HEK293 (cell line): ENCODE measurements around the gene TNFRSF11A.

Source experiments
- CTCF ChIP-seq: fragments of 450-650 bp; formaldehyde crosslinking; IDR thresholded peaks from 2 replicates; pipeline ENCODE4 v1.5.1; 2016; ENCODE audit warnings: missing biosample characterization, missing genetic modification characterization
- PRDM1 ChIP-seq: fragments of 450-650 bp; formaldehyde crosslinking; IDR thresholded peaks from 2 replicates; pipeline ENCODE4; 2016; ENCODE audit warnings: missing biosample characterization, missing genetic modification characterization
- ZNF121 ChIP-seq: fragments of 450-650 bp; formaldehyde crosslinking; IDR thresholded peaks from 2 replicates; pipeline ENCODE4 v1.5.1; 2016; ENCODE audit warnings: missing biosample characterization, missing genetic modification characterization
- ZNF280D ChIP-seq: fragments of 450-650 bp; formaldehyde crosslinking; IDR thresholded peaks from 2 replicates; pipeline ENCODE4 v1.5.1; 2016; ENCODE audit warnings: missing biosample characterization, missing genetic modification characterization
- ZNF623 ChIP-seq: fragments of 450-650 bp; formaldehyde crosslinking; IDR thresholded peaks from 2 replicates; pipeline ENCODE4 v1.5.1; 2016; ENCODE audit warnings: missing biosample characterization, missing genetic modification characterization
- TF ChIP-seq, protein P1 (sequence below): fragments of 450-650 bp; formaldehyde crosslinking; IDR thresholded peaks from 2 replicates; pipeline ENCODE4 v1.5.1; 2016; ENCODE audit warnings: missing biosample characterization, missing genetic modification characterization

DNA sequence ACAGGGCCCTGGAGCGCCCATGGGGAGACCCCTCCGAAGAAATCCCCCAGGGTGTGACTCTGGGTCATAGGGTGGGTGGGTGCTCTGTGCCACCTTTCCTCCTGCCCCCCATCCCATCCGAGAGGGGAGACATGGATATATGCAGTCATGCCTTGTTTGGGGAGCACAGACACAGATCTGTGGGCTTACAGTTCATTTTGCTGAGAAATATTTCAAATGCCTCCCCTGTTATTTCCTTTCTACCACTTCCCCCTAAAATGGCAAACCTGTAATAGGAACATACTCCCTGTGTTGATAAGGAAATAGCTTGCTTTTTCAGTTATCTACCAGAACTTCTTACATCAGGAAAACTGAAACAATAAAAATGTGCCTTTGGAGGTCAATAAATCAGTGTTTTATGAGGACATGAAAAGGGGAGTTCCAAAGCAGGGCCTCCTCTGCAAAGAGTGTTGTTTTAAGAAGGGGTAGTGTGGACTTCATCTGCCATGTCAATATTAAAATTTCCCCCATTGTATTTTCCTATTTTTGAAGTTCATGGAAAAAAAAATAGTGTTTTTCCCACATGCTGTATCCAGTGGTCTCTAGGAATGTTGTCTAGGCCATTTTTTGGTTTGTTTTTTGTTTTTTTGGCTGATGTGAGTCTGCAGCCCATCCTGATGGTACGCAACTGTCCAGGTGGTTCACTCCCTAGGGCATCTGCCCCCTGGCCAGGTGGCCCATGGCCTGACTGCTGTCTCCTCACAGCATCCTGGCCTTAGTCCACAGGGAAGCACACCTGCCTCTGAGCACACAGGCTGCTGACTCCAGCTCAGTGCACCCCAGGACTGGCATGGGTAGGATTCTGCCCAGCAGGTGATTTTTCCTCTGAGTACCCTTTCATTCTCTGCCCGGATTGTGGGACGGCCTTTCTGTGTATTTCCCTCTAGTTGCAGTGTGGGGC lies 3.7 kb downstream of the TNFRSF11A start:
- TF ChIP-seq CTCF (tag by site-specific recombination) (no peak), PRDM1 (tag by site-specific recombination) (no peak), ZNF121 (tag by site-specific recombination) (no peak), ZNF623 (tag by site-specific recombination) (no peak), ZNF280D (no peak)
- TF ChIP-seq, protein P1, sequence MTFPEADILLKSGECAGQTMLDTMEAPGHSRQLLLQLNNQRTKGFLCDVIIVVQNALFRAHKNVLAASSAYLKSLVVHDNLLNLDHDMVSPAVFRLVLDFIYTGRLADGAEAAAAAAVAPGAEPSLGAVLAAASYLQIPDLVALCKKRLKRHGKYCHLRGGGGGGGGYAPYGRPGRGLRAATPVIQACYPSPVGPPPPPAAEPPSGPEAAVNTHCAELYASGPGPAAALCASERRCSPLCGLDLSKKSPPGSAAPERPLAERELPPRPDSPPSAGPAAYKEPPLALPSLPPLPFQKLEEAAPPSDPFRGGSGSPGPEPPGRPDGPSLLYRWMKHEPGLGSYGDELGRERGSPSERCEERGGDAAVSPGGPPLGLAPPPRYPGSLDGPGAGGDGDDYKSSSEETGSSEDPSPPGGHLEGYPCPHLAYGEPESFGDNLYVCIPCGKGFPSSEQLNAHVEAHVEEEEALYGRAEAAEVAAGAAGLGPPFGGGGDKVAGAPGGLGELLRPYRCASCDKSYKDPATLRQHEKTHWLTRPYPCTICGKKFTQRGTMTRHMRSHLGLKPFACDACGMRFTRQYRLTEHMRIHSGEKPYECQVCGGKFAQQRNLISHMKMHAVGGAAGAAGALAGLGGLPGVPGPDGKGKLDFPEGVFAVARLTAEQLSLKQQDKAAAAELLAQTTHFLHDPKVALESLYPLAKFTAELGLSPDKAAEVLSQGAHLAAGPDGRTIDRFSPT (tag by site-specific recombination) = no peak
